DOHH2 (cell line): ENCODE measurements around the gene KREMEN2.

Experiments used
- EZH2phosphoT487 ChIP-seq: fragments of 200-600 bp; sonication (generic); IDR thresholded peaks from 2 replicates; pipeline ENCODE4 v1.6.1; 2017; ENCODE audit warnings: borderline replicate concordance, mild to moderate bottlenecking, antibody characterized with exemption, low read length, moderate library complexity, mixed read lengths
- TF ChIP-seq, protein P1 (sequence below): fragments of 200-600 bp; sonication (generic); IDR thresholded peaks from one replicate; pipeline ENCODE4 v1.5.1; 2014; ENCODE audit warnings: antibody characterized with exemption, mild to moderate bottlenecking, low read depth, low read length; ENCODE audit not compliant: poor library complexity, severe bottlenecking

DNA sequence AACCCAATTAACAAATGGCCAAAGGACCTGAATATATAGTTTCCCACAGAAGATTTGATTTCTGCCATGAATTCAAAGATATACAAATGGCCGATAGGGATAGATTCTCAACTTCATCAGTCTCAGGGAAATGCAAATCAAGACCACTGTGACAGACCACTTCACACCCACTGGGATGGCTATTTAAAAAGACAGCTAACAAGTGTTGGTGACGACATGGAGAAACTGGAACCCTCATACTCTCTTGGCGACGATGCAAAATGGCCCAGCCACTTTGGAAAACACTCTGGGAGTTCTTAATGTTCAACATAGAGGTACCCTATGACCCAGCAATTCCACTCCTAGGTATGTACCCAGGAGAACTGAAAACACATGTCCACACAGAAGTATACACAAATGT lies 17.4 kb upstream of the KREMEN2 start:
- TF ChIP-seq, protein P1, sequence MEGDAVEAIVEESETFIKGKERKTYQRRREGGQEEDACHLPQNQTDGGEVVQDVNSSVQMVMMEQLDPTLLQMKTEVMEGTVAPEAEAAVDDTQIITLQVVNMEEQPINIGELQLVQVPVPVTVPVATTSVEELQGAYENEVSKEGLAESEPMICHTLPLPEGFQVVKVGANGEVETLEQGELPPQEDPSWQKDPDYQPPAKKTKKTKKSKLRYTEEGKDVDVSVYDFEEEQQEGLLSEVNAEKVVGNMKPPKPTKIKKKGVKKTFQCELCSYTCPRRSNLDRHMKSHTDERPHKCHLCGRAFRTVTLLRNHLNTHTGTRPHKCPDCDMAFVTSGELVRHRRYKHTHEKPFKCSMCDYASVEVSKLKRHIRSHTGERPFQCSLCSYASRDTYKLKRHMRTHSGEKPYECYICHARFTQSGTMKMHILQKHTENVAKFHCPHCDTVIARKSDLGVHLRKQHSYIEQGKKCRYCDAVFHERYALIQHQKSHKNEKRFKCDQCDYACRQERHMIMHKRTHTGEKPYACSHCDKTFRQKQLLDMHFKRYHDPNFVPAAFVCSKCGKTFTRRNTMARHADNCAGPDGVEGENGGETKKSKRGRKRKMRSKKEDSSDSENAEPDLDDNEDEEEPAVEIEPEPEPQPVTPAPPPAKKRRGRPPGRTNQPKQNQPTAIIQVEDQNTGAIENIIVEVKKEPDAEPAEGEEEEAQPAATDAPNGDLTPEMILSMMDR: no peak
- no peak for TF ChIP-seq EZH2phosphoT487
